GM18507 (cell line): Measurements from ENCODE around the gene ZNF578.
"Not testable (repeated sequence)": the region's sequence is repeated elsewhere in the genome, so short reads cannot be mapped to it uniquely, and the experiment has no call there.

Source experiments
- DNase-seq: peaks from one replicate; pipeline ENCODE4 v3.0.0; 2011; ENCODE audit warnings: low read depth; ENCODE audit not compliant: insufficient read length; ENCODE audit errors: extremely low spot score
- FAIRE-seq: peaks from 2 replicates; lab custom pipeline; 2011; peaks lifted over from hg19 to GRCh38; lab: Jason Lieb, UNC

ZNF578 gene

GRCh38 chr19:52554216-52554971, 101.0 kb downstream of the ZNF578 start:
- DNase-seq: no peak
- FAIRE-seq: no peak

GRCh38 chr19:52557231-52557995, 104.1 kb downstream of the ZNF578 start:
- FAIRE-seq (no peak), DNase-seq (no peak)

- FAIRE-seq, DNase-seq: not testable (repeated sequence)
Measured at GRCh38 chr19:52558732-52559445, 105.5 kb downstream of the ZNF578 start.

- not testable (repeated sequence) for DNase-seq, FAIRE-seq
Measured at GRCh38 chr19:52561611-52562010, 108.3 kb downstream of the ZNF578 start.
